NB4 (cell line): Measurements from ENCODE around the gene NFATC2IP.

Experiments
- POLR2A ChIP-seq: IDR thresholded peaks from 2 replicates; pipeline ENCODE4 v1.6.1; 2011; ENCODE audit warnings: mild to moderate bottlenecking; ENCODE audit not compliant: insufficient read length; ENCODE audit errors: extremely low read depth
- TF ChIP-seq, protein P1 (sequence below): IDR thresholded peaks from one replicate; pipeline ENCODE4 v1.5.1; 2012; ENCODE audit warnings: low read depth, low read length

DNA sequence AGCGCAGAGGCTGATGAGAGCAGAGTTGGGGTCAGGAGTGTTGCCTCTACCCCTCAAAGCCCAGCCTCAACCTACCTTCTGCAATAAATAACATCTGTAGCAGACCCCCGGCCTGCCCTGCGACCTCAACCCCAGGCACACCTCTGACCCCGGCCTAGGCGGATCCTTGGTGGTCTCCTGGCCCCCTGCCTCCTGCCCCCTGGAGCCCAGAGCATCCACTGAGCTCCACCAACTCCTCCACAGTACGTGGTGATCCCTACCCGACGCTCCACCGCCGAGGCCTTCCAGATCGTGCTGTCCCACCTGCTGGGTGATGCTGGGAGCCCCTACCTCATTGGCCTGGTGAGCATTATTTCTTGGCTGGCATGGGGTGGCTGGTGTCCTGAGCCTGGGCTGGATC is 32.2 kb downstream of the NFATC2IP start:
- TF ChIP-seq, protein P1, sequence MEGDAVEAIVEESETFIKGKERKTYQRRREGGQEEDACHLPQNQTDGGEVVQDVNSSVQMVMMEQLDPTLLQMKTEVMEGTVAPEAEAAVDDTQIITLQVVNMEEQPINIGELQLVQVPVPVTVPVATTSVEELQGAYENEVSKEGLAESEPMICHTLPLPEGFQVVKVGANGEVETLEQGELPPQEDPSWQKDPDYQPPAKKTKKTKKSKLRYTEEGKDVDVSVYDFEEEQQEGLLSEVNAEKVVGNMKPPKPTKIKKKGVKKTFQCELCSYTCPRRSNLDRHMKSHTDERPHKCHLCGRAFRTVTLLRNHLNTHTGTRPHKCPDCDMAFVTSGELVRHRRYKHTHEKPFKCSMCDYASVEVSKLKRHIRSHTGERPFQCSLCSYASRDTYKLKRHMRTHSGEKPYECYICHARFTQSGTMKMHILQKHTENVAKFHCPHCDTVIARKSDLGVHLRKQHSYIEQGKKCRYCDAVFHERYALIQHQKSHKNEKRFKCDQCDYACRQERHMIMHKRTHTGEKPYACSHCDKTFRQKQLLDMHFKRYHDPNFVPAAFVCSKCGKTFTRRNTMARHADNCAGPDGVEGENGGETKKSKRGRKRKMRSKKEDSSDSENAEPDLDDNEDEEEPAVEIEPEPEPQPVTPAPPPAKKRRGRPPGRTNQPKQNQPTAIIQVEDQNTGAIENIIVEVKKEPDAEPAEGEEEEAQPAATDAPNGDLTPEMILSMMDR = no peak
- TF ChIP-seq POLR2A = no peak
